ENCODE data around the gene ADCY5. TPM values are rescaled to one million over a fixed set of nuclear protein-coding genes. Genes with fewer than 3 reads are reported as not detected.

Gene ADCY5
- total and polyA plus RNA-seq, 2 donors from 2014 or later, result 7.1 to 33.6 TPM

- intact Hi-C loops (cut with DNase I), result no loop called here
- H3K4me3 ChIP-seq (ENCODE audit: low read length in 3 of 3), result no peak overlapping the region
- no peaks in the 10 kb centered on the region for H3K9me3 ChIP-seq (ENCODE audit: control insufficient read depth in 2 of 3, insufficient read depth in 1 of 3, low read length in 3 of 3)
- FAIRE-seq (no peak), DNase-seq (peak in 2 of 5 donors; percentile 26 to 33)
- H3K27ac ChIP-seq (ENCODE audit: low read depth in 2 of 2, low read length in 2 of 2), result no peak overlapping the region
- H3K4me1 ChIP-seq (ENCODE audit: control insufficient read depth in 2 of 3, insufficient read depth in 2 of 3, low read depth in 1 of 3, low read length in 3 of 3), result no peaks in the 10 kb centered on the region
- no peaks in the 10 kb centered on the region for H3K36me3 ChIP-seq (ENCODE audit: control insufficient read depth in 2 of 3, insufficient read depth in 3 of 3, low read length in 3 of 3)
- H3K9ac ChIP-seq (ENCODE audit: low read length in 3 of 3), result no peak overlapping the region
- TF ChIP-seq CTCF (IDR thresholded peaks at IDR 0.05; ENCODE audit: borderline replicate concordance, extremely low read depth, insufficient read depth), result no peak
- H3K27me3 ChIP-seq (ENCODE audit: control insufficient read depth, insufficient read depth, low read length), result no peaks in the 10 kb centered on the region
These were observed 134.3 kb downstream of the ADCY5 start for GRCh38 chr3:123314359-123315270.

- TF ChIP-seq CTCF (IDR thresholded peaks at IDR 0.05; ENCODE audit: borderline replicate concordance, extremely low read depth, insufficient read depth), result no peak
- no peaks in the 10 kb centered on the region for H3K27me3 ChIP-seq (ENCODE audit: control insufficient read depth, insufficient read depth, low read length)
- no peaks in the 10 kb centered on the region for H3K9me3 ChIP-seq (ENCODE audit: control insufficient read depth in 2 of 3, insufficient read depth in 1 of 3, low read length in 3 of 3)
- H3K9ac ChIP-seq (ENCODE audit: low read length in 3 of 3), result no peak overlapping the region
- H3K36me3 ChIP-seq (ENCODE audit: control insufficient read depth in 2 of 3, insufficient read depth in 3 of 3, low read length in 3 of 3), result no peaks in the 10 kb centered on the region
- FAIRE-seq (no peak), DNase-seq (peak in 1 of 5 donors; percentile 29)
- intact Hi-C loops (cut with DNase I), result no loop called here
- H3K4me3 ChIP-seq (ENCODE audit: low read length in 3 of 3), result no peak overlapping the region
- H3K4me1 ChIP-seq (ENCODE audit: control insufficient read depth in 2 of 3, insufficient read depth in 2 of 3, low read depth in 1 of 3, low read length in 3 of 3), result no peaks in the 10 kb centered on the region
- no peak overlapping the region for H3K27ac ChIP-seq (ENCODE audit: low read depth in 2 of 2, low read length in 2 of 2)
These were observed 135.0 kb downstream of the ADCY5 start for GRCh38 chr3:123313889-123314288.

- H3K4me3 ChIP-seq (ENCODE audit: low read length in 3 of 3), result no peak overlapping the region
- H3K9ac ChIP-seq (ENCODE audit: low read length in 3 of 3), result no peak overlapping the region
- no peaks in the 10 kb centered on the region for H3K36me3 ChIP-seq (ENCODE audit: control insufficient read depth in 2 of 3, insufficient read depth in 3 of 3, low read length in 3 of 3)
- no peaks in the 10 kb centered on the region for H3K4me1 ChIP-seq (ENCODE audit: control insufficient read depth in 2 of 3, insufficient read depth in 2 of 3, low read depth in 1 of 3, low read length in 3 of 3)
- no peak for DNase-seq
- TF ChIP-seq CTCF (IDR thresholded peaks at IDR 0.05; ENCODE audit: borderline replicate concordance, extremely low read depth, insufficient read depth), result no peak
- H3K27me3 ChIP-seq (ENCODE audit: control insufficient read depth, insufficient read depth, low read length), result no peaks in the 10 kb centered on the region
- no peaks in the 10 kb centered on the region for H3K9me3 ChIP-seq (ENCODE audit: control insufficient read depth in 2 of 3, insufficient read depth in 1 of 3, low read length in 3 of 3)
- no peak overlapping the region for H3K27ac ChIP-seq (ENCODE audit: low read depth in 2 of 2, low read length in 2 of 2)
- intact Hi-C loops (cut with DNase I), result no loop called here
- FAIRE-seq, result no peak
These were observed 136.3 kb downstream of the ADCY5 start for GRCh38 chr3:123312331-123313265.
